Lung (tissue), 12 donors: ENCODE data around the gene KISS1R. TPM values are rescaled to one million over a fixed set of nuclear protein-coding genes. Genes with fewer than 3 reads are reported as not detected.

Experiments used
- ATAC-seq: fragments of 200-7000 bp; cut with Tn5 transposase; one replicate; pipeline ENCODE4 v1.9.1; 2020; ENCODE audit warnings: moderate number of reproducible peaks; ENCODE audit not compliant: insufficient read depth, low FRiP score
- DNase-seq, 3 donors: peaks; one replicate each; pipeline ENCODE4 v3.0.0-alpha.2; 2013 to 2017
- H3K27ac ChIP-seq, 2 donors: one replicate each; pipeline ENCODE4 v1.5.1; 2013; ENCODE audit warnings: mild to moderate bottlenecking in 2 of 2, moderate library complexity in 2 of 2, control low read depth in 1 of 2, inconsistent platforms in 1 of 2, low read depth in 1 of 2, low read length in 1 of 2
- H3K27me3 ChIP-seq, 3 donors: one replicate each; pipeline ENCODE4 v1.5.1; 2013; ENCODE audit warnings: low read length in 2 of 3; ENCODE audit not compliant: control insufficient read depth in 3 of 3, insufficient read depth in 3 of 3
- H3K36me3 ChIP-seq, 4 donors: one replicate each; pipeline ENCODE4 v1.5.1; 2013; ENCODE audit warnings: low read length in 4 of 4, mild to moderate bottlenecking in 1 of 4, moderate library complexity in 1 of 4; ENCODE audit not compliant: control insufficient read depth in 4 of 4, insufficient read depth in 4 of 4
- H3K4me1 ChIP-seq, 5 donors: one replicate each; pipeline ENCODE4 v1.5.1; 2013; ENCODE audit warnings: low read length in 5 of 5, mild to moderate bottlenecking in 2 of 5, moderate library complexity in 1 of 5; ENCODE audit not compliant: control insufficient read depth in 5 of 5, insufficient read depth in 5 of 5
- H3K4me3 ChIP-seq: one replicate; pipeline ENCODE4 v1.5.1; 2013; ENCODE audit warnings: mild to moderate bottlenecking, control low read depth, moderate library complexity
- H3K9ac ChIP-seq, 2 donors: one replicate each; pipeline ENCODE4 v1.5.1; 2013; ENCODE audit warnings: low read length in 2 of 2, control low read depth in 1 of 2; ENCODE audit not compliant: insufficient read depth in 1 of 2
- H3K9me3 ChIP-seq, 4 donors: one replicate each; pipeline ENCODE4 v1.5.1; 2013; ENCODE audit warnings: low read length in 3 of 4, mild to moderate bottlenecking in 1 of 4, moderate library complexity in 1 of 4; ENCODE audit not compliant: control insufficient read depth in 4 of 4, insufficient read depth in 3 of 4
- WGBS, 2 donors: extraction: QIAGEN DNeasy Blood & Tissue Kit; methylation state at CpG; one replicate each; pipeline ENCODE4 v1.1.7; 2013; 5-methylcytosine and 5-hydroxymethylcytosine counted together
- polyA plus RNA-seq, 2 donors: library from polyadenylated mRNA; stranded (reverse); fragments of 200-250 nt; gene quantifications; one replicate each; pipeline ENCODE4 v1.2.1, GENCODE V29; 2013
- total RNA-seq, 2 donors: library from RNA; depleted of rRNA in 1 of 2; stranded (reverse); fragments of >200 nt in 1 of 2; gene quantifications; one replicate each; pipeline ENCODE4 v1.2.1, GENCODE V29; 2014 to 2021
- TF ChIP-seq, protein P1 (sequence below): IDR thresholded peaks from 2 replicates; pipeline ENCODE4 v1.5.1; 2012; ENCODE audit warnings: mild to moderate bottlenecking; ENCODE audit errors: control extremely low read depth, extremely low read depth
- donor health status: control.
- donor health status: control.
- donor health status: Bipolar disorder and iron deficiency.
- donor health status: healthy.
- donor health status: DM: yes; HTN: yes; CAD: no.

KISS1R gene
- total and polyA plus RNA-seq, 4 donors, result 0.13 to 0.21 TPM; not detected in 2

DNA sequence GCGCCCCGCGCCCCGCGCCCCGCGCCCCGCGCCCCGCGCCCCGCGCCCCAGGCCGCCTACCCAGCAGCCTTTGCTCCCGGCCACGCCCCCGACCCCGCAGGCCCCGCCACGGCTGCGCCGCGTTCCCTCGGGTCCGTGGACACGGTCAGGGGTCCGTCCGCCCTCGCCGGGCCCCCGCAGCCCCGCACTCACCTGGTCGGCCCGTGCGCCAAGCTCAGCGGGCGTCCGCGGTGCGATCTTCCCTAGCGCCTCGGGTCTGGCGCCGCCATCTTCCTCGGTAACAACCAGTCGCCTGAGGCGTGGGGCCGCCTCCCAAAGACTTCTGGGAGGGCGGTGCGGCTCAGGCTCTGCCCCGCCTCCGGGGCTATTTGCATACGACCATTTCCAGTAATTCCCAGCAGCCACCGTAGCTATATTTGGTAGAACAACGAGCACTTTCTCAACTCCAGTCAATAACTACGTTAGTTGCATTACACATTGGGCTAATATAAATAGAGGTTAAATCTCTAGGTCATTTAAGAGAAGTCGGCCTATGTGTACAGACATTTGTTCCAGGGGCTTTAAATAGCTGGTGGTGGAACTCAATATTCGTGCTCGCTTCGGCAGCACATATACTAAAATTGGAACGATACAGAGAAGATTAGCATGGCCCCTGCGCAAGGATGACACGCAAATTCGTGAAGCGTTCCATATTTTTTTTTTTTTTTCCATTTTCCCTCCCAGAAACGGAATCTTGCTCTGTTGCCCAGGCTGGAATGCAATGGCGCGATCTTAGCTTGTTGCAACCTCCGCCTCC, 24.0 kb upstream of the KISS1R start, which contains the start of the genes MED16 and RNU6-9:
MED16 (minus strand) TSS at position 294 of the 796 bp plus-strand sequence. CDS start 2,056 bp downstream, outside the sequence.
RNU6-9 (plus strand) TSS at position 591 of the 796 bp plus-strand sequence.
- ATAC-seq (peak; percentile 94), DNase-seq (peak; percentile 94 to 98 (median 97))
- WGBS, 2 donors, result 1 to 2% methylated on average over 50 to 69 of the region's 69 CpGs
- H3K27ac ChIP-seq, result peak within 1 kb of the TSS; percentile 82 to 94
- peaks cover 0 to 6% (median 0%) of the 10 kb centered on the region in 5 donors for H3K4me1 ChIP-seq
- no peaks in the 10 kb centered on the region for H3K9me3 ChIP-seq
- TF ChIP-seq, protein P1, sequence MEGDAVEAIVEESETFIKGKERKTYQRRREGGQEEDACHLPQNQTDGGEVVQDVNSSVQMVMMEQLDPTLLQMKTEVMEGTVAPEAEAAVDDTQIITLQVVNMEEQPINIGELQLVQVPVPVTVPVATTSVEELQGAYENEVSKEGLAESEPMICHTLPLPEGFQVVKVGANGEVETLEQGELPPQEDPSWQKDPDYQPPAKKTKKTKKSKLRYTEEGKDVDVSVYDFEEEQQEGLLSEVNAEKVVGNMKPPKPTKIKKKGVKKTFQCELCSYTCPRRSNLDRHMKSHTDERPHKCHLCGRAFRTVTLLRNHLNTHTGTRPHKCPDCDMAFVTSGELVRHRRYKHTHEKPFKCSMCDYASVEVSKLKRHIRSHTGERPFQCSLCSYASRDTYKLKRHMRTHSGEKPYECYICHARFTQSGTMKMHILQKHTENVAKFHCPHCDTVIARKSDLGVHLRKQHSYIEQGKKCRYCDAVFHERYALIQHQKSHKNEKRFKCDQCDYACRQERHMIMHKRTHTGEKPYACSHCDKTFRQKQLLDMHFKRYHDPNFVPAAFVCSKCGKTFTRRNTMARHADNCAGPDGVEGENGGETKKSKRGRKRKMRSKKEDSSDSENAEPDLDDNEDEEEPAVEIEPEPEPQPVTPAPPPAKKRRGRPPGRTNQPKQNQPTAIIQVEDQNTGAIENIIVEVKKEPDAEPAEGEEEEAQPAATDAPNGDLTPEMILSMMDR, result no peak
- H3K4me3 ChIP-seq, result peak within 1 kb of the TSS; percentile 89
- peak within 1 kb of the TSS; percentile 88 to 100 for H3K9ac ChIP-seq
- peaks cover 0 to 28% (median 11%) of the 10 kb centered on the region in 4 donors for H3K36me3 ChIP-seq
- H3K27me3 ChIP-seq, result no peaks in the 10 kb centered on the region

DNA sequence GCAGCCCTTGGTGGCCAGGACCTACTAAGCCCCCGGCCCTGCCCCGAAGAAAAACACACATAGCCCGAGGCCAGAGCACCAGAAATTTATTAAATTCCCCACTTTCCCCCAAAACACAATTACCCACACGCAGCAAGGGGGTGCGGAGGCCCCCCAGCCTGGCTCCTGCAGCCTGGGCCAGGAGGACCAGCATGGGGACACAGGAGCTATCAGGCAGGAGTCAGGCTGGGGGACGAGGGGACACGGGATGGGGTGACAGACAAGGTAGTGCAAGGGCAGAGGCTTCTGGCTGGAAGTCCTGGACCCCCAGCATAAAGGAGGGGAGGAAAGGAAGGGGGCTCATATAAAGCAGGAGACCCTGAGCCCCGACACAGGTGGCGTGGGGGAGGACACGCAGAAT, 20.7 kb upstream of the KISS1R start:
- TF ChIP-seq, protein P1, result no peak
- DNase-seq, result no peak
- Histone ChIP-seq H3K36me3 (peaks cover 0 to 24% (median 3%) of the 10 kb centered on the region in 4 donors), H3K9me3 (no peaks in the 10 kb centered on the region), H3K9ac (no peak overlapping the region), H3K4me1 (peaks cover 0 to 6% (median 0%) of the 10 kb centered on the region in 5 donors), H3K27me3 (no peaks in the 10 kb centered on the region), H3K27ac (no peak overlapping the region), H3K4me3 (no peak overlapping the region)
- ATAC-seq, result no peak
- 93 to 97% methylated on average over 10 of the region's 10 CpGs for WGBS, 2 donors

DNA sequence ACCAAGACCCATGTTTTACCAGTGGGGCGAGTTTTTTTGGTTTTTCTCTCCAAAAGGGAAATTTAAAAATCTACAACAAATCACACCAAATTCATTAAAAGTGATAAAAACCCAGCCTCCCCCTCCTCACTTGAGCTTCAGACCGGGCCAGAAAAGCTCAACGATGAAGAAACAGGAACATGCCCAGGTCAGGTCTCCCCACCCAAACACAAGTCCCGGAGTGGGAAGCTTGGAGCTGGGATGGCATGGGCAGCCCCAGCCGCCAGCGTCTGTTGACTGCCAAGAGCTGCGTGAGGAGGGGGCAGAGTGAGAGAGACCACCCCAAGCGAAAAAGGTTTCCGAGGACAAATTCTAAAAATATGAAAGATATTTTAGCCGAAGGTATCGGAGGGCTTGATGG, 20.1 kb upstream of the KISS1R start:
- Histone ChIP-seq H3K4me3 (no peak overlapping the region), H3K9ac (no peak overlapping the region), H3K9me3 (no peaks in the 10 kb centered on the region), H3K27me3 (no peaks in the 10 kb centered on the region), H3K27ac (no peak overlapping the region), H3K36me3 (peaks cover 0 to 28% (median 3%) of the 10 kb centered on the region in 4 donors), H3K4me1 (peaks cover 0 to 3% (median 0%) of the 10 kb centered on the region in 5 donors)
- 89 to 91% methylated on average over 11 of the region's 11 CpGs for WGBS, 2 donors
- TF ChIP-seq, protein P1, result no peak
- ATAC-seq, result no peak
- DNase-seq, result no peak
